HG02884 (cell line): ENCODE measurements around the gene PPP1R27.

Source experiments
- ATAC-seq: cut with Tn5 transposase; IDR thresholded peaks from one replicate; pipeline ENCODE4 v1.9.1; 2021; ENCODE audit warnings: mild to moderate bottlenecking, moderate library complexity; ENCODE audit not compliant: unreplicated experiment

Gene PPP1R27

GRCh38 chr17:81834831-81835267 lies at the start of gene PPP1R27:
TSS of gene PPP1R27 (minus strand) at chr17:81835050. CDS start at chr17:81834953, 97 bp downstream.
- no peak for ATAC-seq

GRCh38 chr17:81884520-81884919 lies 49.7 kb upstream of the PPP1R27 start:
- ATAC-seq = no peak

DNA sequence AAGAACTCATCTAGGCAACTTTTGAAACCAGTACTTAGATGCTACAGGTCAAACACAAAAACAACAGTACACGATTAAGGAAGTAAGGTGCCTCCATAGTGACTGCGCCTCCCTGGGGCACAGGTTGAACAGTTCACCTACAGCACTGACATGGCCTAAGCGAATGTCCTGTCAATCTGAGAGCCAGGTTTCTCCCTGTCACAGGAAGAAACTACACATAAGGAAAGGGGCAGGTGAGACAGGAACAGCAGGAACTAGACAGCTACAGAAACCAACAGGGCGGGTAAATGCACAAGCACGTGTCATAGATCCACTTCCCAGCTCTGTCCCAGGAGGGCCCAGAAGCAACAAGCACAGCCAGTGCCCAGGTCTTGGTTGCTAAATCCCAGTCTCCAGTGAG lies 44.3 kb upstream of the PPP1R27 start:
- ATAC-seq = no peak

- no peak for ATAC-seq
Observed at GRCh38 chr17:81878294-81878693, 43.4 kb upstream of the PPP1R27 start.

- no peak for ATAC-seq
Observed at GRCh38 chr17:81877569-81877968, 42.7 kb upstream of the PPP1R27 start.

DNA sequence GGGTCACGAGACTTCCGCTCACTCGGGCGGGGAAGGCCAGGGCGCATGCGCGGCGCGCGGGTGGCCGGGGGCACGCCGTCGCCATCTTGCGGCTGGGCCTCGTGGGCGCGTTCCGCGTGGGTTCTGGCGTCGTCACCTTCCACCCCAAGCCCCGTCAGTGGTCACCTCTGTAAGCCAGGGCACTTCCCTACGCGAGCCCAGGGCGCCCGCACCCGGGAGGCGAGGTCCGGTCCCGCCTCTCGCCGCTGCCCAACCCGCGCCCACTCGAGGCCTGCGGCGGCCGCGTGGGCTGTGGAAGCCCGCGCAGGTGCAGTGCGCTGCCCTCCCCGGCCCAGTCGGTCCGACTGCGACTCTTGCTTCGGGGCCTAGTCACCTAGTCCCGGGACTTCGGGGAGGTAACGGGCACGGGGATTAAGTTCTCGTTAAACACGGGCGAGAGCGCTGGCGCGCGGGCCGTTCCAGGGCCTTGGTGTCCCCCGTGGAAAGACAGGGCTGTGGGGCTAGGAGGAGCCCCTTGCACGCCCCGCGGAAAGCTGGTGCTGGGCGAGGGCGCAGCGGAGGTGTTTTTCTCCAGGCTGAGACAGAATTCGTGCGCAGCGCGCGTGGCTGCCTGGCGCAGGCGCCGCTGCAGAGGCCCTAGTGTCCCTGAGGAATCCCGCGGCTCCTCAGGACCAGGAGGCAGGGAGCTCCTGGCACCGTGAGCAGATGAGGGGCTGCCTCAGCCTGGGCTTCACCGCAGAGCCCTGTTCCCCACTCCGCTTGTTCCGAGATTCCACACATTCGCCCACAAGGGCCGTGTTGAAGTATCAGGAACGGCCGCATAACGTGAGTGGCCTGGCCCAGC lies 36.8 kb upstream of the PPP1R27 start:
- ATAC-seq = no peak

DNA sequence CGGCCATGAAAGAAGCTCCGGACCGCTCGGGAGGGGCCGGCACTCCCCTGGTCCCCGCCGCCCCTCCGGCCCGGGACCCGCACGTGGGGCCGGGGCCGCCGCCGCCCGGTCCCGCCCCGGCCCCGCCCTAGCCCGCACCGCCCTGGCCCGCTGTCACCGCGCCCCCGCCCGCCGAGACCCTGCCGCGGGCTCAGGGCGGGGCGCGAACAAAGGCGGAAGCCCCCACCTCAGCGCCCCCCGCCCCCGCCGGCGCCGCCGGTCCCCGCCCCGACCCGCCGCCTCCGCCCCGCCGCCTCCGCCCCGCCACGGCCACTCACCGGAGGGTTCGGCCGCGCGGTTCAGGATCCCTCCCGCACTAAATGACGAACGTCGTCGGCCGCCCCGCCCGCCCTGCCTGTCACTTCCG lies 36.1 kb upstream of the PPP1R27 start, which contains the start of gene ARHGDIA:
Gene ARHGDIA, minus strand, starts transcription at position 357 of the 406 bp plus-strand sequence. CDS start 1,407 bp downstream, outside the sequence.
- ATAC-seq = no peak

DNA sequence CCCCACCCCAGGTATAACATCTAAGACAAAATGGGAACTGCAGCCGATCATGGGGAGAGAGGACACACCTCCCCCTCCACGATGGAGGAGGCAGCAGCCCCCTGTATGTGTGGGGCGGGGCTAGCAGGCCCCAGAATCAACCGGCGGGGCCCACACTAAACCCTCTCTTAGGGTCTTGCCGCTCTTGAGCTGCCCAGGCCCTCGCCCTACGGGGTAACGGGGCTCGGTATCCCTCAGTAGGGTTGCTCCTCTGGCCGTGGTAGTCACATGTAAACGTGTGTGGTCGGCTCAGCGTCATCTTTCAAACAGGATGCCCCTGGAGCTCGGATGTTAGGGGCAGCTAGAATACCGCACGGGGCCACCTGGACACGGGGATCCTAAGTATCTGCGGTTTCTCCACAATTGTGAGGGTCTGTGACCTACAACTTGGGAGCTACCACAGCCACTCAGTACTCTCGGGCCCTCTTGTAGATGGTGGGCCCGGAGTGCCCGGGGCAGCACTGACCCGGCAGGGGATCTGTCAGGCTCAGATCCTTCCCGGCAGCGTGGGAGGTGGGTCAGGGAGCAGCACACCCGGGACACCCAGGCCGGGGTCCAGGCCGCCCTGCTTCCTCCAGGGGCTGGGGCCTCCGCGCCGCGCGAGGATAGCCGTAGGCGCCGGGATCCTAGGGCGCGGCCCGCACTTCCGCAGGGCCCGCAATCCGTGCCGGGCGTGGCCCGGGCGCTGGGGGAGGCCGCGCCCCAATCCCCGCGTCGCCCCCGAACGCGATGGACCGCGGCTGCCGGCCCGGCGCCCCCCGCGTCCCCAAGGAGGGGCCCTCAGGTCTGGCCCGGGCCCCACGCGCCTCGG lies 35.5 kb upstream of the PPP1R27 start:
- no peak for ATAC-seq

DNA sequence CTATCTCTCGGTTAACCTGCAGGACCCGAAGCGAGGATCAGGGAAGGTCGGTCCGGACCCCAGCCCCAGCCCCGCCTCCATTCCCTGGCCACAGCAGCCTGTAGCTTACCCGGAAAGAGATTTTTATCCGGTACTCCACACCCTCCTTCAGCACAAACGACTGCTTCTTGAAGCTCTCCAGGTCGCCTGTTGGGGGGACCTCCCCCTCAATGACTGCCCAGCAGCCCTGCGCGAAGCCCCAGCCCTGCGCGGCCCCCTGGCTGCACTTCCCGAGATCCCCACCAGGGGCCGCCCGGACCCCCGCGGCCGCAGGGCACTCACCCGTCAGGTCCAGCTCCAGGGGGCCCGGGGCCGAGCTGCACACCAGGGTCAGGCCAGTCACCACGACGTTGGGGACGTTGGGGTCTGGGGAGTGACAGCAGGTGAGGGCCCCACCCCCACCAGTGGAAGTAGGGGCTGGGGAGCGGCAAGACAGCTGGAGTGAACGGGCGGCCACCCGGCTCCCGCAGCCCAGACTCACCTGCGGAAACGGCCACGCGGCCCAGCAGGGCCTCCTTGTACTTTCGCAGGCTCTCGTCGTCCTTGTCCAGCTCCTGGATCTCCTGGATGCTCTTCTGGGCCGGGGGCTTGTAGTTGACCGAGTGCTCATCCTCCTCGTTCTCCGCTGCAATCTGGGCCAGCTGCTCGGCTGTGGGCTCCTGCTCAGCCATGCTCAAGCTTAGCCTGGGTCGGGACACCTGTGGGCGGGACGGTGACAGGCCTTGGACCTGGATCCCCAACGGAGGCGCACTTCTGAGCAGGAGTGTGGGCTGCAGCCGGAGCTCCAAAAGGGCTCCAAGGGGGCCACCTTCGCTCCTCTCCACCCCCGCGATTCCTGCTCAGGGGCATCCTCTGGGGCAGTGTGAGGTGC lies 34.6 kb upstream of the PPP1R27 start:
- no peak for ATAC-seq

- ATAC-seq = no peak
Observed at GRCh38 chr17:81868674-81869220, 33.9 kb upstream of the PPP1R27 start.

DNA sequence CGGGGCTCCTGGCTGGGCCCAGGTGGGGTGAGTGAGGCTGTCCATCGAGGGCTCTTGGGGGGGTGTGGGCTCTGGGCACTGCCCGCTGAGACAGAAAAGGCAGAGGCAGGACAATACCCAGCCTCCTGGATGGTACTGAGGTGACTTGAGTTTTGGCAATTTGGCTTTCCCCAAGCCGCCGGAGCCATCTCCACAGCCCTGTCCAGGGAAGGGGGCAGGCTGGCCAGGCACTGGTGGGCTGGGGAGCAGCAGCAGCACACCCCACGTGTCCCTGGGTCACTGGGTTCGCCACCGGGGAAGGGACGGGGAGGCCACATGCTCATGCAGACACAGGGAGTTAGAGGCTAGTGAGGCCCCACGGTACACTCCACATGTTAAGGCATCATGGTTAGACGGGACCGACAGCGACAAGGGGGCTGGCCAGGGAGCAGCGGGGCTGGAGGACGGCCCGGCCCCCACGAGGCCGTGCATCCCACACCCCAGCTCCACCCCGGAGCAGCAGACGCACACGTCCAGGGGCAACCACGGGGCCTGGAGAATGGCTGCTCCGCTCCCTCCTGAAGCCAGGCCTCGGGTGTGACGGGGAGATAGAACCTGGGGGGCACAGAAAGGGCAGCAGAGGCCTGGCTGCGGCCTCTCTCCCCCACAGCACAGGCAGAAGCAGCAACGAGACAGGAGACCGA lies 33.3 kb upstream of the PPP1R27 start:
- ATAC-seq = no peak

- ATAC-seq = no peak
Observed at GRCh38 chr17:81867170-81867990, 32.5 kb upstream of the PPP1R27 start.

GRCh38 chr17:81866440-81867169 lies 31.8 kb upstream of the PPP1R27 start:
- no peak for ATAC-seq

DNA sequence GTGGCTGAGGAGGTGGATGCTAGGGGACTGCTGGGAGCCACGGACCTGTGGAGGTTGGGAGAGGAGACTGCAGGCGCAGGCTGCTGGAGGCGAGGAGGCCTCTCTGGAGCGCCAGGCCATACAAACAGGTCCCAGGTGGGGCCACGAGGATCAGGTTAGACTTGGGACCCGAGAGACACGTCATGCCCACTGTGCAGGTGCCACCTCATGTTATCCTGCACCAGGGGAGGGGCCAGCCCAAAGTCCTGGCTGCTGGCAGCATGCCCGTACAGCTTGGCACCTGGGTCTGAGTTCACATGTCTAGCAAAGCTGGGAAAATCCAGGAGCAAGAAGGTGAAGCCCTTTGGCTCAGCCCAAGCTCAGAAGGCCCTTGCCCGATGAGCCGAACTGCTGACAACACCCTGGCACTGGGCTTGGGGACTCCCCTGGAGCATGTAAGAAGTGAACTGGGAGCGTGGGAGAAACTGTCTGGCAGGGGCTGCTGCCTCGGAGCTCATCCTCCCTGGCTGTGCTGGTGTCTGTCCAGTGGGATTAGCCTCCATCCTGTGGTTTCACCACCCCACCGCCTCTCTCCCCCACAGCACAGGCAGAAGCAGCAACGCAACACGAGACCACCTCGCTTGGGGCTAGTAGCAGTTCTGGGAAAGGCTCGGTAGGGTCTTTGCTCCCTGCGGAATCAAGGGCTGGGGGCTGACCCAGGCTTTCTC lies 31.0 kb upstream of the PPP1R27 start:
- ATAC-seq = no peak

- ATAC-seq = no peak
Observed at GRCh38 chr17:81865358-81865732, 30.5 kb upstream of the PPP1R27 start.

DNA sequence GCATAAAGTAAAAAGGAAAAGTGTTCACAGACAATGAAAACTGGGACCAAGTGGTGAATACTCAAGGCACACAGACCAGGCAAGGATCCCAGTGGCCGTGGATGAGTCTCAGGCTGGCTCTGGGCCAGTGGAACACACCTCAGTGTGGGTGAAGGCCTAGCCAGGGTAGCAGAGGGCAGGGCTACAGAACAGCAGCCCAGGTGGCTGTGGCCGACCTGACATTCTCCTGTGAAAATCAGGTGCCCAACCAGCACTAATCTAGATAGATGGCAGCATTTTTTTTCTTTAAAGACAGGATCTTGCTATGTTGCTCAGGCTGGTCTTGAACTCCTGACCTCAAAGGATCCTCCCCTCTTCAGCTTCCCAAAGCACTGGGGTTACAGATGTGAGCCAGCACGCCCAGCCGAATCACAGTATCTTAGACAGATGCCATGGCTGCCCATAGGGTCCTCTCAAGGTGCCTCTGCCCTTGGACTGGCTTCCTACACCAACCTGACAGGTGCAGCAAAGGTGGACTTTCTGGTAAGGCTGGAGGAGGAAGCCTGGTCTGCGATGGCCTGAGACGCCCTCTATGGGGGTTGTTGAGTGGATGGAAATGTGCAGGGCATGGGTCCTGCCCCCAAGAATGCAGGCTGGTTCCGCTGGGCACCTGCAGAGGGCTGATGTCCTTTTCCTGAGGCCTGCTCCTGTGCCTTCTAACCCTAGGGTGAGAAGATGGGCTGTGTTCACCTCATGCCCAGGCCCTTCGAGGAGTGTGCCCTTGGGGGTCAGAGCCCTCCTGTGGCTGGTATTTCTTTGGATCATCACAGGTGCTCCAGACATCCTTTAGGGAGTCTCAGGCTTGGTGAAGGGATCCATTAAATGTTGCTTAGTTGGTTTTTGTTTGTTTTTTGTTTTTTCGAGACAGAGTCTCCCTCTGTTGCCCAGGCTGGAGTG lies 29.3 kb upstream of the PPP1R27 start:
- ATAC-seq = no peak
